A549 (cell line): Measurements from ENCODE around the gene CDK9.

ENCODE experiments used
- CEBPB ChIP-seq, 2 experiments: fragments of >200 bp in 1 of 2; sonication (Bioruptor Twin) in 1 of 2; formaldehyde crosslinking in 1 of 2; IDR thresholded peaks; 2 replicates each; pipeline ENCODE4 v1.6.1; 2012 to 2016
- EP300 ChIP-seq, 2 experiments: fragments of >200 bp; sonication (Bioruptor Twin); formaldehyde crosslinking; IDR thresholded peaks; 2 replicates in 1 of 2; 3 replicates in 1 of 2; pipeline ENCODE4 v1.6.1; 2016 to 2017
- RAD21 ChIP-seq, 2 experiments: fragments of >200 bp in 1 of 2; sonication (Bioruptor Twin) in 1 of 2; formaldehyde crosslinking in 1 of 2; IDR thresholded peaks in 1 of 2; conservative IDR thresholded peaks in 1 of 2; 2 replicates in 1 of 2; 3 replicates in 1 of 2; pipeline ENCODE4 v1.6.1; 2012 to 2018; ENCODE audit warnings: inconsistent platforms in 1 of 2

- TF ChIP-seq EP300 (IDR thresholded peaks at IDR 0.05) (no peak), RAD21 (conservative IDR thresholded peaks at IDR 0.05 in 1 of 2, IDR thresholded peaks at IDR 0.05 in 1 of 2) (no peak), CEBPB (IDR thresholded peaks at IDR 0.05) (no peak)
These were observed 31.5 kb upstream of the CDK9 start for GRCh38 chr9:127754099-127755060.
